Measurements from ENCODE around the gene NQO2.
"Not testable (repeated sequence)": the region's sequence is repeated elsewhere in the genome, so short reads cannot be mapped to it uniquely, and the experiment has no call there.

The NQO2 gene

DNA sequence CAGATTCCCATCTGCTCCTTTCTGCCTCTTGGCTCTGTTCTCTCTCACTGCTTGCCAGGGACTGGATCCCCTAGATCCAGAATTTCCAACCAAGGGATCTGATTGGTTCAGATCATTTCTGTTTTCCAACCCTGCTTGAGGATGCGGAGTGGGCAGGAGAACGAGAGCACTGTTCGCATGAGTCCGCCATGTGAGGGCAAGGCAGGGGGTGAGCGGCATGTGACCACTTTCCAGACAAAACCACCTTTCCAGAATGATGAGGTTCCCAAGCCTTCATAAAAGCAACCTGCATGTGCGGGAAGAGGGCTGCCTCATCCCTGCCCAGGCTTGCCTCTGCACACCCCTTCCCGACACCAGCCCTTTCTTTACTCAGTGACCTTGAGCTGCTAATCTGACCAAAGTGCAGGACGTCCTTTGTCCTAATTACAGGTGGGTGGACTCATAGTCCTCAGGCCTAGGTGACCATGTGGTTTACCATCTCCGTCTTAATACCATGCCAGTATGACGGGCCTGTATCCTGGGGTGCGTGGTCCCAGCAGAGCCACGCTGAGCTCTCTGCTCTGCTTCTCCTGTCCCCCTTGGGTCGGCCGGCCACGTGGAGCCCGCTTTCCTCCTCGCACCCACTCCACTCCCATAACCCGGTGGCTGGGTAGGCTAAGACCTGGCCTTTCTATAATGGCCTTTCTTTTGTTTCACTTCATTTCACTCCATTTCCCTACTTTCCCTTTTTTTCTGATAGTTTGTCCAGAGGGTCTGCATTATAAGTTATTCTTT is 14.4 kb downstream of the NQO2 start:
- DNase-seq (ENCODE audit: low read depth), result no peak

DNA sequence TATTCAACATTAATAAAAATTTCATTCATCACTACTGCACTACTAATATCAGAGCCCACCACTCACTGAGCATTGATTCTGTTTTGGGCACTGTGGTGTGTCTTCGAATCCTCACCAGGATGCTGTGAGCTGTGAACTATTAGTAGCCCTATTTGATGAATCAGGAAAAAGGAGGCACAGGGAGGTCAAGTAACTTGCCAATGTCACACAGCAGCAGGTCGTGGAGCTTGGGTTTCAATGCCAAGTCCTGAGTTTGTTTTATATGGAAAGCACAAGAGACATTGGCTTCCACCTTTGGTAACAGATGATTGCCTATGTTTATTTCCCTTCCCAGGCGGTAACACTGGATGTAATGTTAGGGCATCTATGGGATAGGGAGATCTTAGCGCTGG is 15.0 kb downstream of the NQO2 start:
- DNase-seq (ENCODE audit: low read depth), result no peak

DNA sequence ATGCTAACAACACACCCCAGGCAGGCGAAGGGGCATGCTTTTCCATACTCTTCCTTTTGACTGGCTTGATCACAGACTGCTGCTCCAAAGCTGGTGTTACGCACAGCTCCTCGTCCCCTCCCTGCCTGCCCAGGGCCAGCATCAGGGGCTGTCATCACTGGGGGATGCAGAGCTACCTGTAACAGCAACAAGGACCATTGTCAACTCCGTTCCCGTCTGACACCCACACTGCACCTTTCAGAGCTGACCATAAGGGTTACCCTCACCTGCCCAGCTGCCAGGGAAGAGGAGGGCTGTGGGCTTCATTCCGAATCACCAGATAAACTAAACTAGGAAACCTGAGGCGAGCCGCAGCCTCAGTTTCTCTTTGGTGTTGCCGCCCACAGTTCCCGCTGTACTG is 15.4 kb downstream of the NQO2 start:
- no peak for DNase-seq (ENCODE audit: low read depth)

DNA sequence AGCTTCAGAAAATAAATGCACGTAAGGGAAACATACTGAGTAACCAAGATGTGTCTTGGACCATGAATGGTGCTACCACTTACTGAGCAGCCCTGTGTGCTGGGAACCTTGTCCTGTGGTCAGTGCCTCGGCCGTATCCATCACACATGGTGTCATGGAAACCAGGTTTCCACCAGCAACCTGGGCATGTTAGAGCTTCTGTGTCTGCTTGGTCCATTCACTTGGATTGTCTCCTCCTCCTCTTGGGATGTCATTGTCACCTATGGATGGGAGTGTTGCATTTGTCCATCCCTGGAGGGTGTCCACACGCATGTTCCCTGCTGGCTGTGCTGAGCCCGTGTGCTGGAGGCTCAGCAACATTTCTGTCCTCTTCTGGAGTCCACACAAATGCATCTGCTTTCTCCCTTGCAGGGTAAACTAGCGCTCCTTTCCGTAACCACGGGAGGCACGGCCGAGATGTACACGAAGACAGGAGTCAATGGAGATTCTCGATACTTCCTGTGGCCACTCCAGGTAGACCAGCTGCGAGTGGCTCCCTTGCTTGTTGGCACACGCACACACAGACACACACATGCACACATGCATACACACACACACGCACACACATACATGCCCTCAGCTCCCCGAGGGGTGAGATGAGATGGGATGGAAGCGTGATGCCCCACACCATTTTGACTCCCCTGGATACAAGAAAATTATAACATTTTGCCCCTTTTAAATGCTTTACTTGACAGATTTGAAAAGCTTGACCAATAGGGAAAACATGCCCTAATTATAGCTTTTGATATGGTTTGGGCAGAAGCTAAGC is 17.0 kb downstream of the NQO2 start:
- DNase-seq (ENCODE audit: low read depth), result no peak

DNA sequence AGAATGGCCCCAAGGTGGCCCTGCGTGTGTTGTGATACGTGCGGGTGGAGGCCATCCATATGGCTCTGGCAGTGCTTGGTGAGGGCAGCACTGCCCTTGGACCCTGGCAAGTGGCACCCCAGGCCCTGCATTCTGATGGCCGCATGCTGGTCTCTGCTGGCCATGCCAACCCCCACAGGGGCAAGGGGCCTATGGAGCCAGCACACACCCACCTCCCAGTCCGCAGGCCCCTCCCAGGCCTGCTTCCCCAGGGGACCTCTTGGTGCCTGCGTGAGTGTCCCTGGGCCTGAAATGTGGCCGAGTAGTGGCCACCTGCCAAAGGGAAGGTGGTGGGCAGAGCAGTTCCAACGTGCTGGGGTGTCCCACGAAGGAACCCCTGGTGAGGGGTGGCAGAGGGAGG is 17.6 kb downstream of the NQO2 start:
- no peak for DNase-seq (ENCODE audit: low read depth)

DNA sequence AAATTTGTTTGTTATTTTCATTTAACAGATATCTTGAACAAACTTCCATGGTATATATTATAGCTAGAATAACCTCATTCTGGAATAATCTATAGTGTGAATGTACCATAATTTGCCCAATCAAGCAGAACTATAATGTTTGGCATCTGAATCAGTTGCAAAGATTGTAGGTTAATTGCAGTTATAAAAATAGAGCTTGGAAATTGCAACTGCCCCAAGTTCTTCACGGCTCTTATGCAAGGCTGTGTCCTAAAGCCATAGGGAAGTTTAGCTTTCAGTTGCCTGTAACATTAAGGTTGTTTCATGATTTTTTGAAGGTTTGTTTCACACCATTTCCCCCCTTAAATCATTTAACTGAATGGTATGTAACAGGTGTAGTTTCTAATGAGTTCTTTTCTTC is 19.4 kb downstream of the NQO2 start:
- no peak for DNase-seq (ENCODE audit: low read depth)

DNA sequence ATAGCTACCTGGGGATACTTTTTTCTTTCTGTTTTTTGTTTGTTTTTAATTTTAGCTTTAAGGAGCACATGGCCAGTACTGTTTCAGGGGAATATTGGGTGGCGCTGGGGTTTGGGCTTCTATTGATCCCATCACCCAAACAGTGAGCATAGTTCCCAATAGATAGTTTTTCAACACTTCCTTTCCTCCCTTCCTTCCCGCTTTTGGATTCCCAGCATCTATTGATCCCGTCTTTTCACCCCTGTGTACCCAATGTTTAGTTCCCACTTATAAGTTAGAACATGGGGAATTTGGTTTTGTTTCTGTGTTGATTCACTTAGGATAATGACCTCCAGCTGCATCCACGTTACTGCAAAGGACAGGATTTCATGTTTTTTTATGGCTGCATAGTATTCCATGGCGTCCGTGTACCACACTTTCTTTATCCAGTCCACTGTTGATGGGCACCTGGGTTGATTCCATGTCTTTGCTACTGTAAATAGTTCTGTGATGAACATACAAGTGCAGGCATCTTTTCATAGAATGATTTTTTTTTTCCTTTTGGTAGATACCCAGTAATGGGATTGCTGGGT is 20.1 kb downstream of the NQO2 start:
- DNase-seq (ENCODE audit: low read depth), result no peak

DNA sequence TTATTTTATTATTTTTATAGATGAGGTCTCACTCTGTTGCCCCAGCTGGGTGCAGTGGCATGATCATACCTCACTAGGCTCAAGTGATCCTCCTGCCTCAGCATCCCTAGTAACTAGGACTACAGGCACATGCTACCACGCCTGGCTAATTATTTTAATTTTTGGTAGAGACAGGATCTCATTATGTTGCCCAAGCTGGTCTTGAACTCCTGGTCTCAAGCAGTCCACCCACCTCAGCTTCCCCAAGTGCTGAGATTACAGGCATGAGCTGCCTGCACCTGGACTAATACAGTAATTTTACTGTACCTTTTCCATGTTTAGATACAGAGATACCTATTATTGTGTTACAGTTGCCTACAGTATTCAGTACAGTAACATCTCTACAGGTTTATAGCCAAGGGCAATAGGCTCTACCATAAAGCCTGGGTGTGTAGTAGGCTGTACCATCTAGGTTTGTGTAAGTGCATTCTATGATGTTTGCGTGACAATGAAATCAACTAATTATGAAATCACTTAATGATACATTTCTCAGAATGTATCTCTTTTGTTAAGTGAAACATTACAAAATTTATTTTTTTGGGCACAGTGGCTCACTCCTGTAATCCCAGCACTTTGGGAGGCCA is 21.4 kb downstream of the NQO2 start:
- not testable (repeated sequence) for DNase-seq (ENCODE audit: low read depth)

DNA sequence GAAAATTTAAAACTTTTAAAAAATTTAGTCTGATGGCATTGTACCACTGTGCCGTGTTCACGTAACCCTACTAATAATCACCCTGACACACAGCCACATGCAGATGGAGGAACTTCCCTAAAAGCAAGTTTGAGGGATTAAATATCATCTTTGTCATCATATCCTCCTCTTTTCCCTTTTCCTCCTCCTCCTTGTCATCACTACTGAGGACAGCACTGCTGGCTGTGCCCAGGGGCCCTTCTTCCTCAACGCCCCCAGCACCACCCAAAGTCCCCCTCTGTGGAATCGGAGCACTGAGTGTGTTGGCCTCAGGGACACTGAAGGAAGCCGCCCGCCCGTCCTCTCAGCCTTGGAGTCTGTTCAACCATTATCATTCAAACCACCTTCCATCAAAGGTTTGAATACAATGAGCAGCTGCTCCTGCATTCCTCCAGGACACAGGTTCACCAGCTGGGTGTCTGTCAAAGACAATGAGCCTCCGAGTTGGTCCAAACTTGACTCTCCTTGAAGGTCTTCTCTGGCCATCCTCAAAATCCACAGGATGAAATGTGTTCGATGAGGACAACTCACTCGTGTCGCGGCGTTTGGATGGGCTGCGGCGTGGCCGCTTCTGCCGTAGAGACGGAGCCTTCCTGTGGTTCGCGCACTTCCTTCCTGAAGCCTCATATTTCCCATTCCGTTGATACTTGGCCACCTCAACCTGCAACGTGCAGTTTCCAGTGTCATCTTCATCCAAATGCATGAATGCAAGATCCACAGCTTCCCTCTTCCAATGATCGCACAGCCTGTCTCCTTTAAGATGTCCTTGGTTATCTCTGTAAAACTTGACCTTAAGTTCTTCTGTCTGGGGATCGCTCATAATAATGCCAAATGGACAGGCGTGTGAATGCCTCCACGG is 23.3 kb downstream of the NQO2 start:
- DNase-seq (ENCODE audit: low read depth), result peak; percentile 29

DNA sequence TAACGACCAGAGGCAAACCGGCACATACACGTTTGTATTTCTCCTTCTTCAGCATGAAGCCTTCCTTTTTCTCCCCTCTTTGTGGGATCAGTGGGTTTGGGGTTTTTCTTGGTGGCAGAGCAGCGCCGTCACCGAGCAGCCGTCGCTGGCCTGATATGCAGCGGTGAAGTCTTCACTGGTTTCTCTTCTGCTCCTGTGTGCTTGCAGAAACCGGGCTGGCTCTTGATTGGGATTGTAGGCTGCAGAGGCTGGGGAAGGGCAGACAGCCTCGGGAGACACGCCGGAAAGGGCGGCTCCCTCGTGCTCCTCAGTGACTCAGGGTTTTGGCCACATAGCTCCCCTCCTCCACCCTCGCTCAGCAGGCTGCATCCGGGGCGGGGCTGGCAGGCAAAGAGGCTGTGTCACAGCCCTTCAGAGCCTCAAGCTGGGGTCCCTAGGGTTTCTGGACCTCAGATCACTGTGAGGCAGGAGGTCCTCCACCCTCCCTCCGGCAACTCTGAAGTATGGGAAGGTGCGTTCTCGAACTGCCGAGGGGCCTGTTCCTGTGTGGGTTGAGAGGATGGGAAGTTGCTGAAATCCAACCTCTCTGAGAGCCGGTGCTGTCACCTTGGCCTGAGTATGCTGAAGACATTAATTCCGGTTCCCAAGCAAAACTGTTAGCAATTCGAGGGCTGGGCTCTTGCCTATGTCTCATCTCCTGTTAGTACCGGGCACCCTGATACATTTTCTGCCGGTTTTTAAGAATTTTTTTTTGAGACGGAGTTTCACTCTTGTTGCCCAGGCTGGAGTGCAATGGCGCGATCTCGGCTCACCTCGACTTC is 24.2 kb downstream of the NQO2 start:
- peak; percentile 87 for DNase-seq (ENCODE audit: low read depth)

DNA sequence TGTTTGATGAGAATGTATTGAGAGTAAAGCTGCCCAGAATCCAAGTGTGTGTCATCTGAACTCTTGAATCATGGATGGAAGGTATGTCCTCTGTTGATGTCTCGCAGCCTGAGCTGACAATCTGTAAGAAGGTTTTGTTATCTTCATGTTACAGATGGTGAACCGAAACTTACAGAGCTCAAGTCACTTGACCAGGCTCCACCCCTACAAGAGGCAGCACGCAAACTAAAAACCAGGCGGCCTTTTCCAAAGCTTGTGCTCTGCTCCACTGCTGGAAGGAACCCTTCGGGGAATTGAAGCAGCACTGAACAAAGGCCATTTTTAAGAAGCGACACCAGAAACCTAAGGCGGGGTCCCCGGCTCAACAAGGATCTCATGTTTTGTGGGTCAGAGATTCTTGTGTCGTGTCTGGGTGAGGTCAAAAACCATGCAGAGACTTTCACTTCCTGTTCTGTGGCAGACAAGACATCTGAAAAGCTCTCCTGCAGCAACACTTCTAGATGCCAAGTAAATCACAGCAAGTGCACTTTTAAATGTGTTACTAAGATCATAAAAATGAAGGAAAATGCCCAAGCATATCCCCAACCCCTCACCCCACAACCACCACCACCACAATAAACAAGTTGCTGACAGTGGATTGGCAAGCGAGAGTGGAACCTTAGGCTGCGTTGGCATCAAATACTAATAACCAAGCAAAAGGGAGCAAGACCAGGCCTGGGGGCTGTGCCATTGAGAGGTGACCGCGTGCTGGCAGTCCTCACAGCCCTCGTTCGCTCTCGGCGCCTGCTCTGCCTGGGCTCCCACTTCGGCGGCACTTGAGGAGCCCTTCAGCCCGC is 27.3 kb downstream of the NQO2 start:
- no peak for DNase-seq (ENCODE audit: low read depth)

DNA sequence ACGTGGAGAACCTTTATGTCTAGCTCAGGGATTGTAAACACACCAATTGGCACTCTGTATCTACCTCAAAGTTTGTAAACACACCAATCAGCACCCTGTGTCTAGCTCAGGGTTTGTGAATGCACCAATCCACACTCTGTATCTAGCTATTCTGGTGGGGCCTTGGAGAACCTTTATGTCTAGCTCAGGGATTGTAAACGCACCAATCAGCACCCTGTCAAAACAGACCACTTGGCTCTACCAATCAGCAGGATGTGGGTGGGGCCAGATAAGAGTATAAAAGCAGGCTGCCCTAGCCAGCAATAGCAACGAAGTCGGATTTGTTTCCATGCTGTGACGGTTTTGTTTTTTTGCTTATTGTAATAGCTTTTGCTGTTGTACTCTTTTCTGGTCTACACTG is 28.5 kb downstream of the NQO2 start:
- DNase-seq (ENCODE audit: low read depth), result not testable (repeated sequence)

DNA sequence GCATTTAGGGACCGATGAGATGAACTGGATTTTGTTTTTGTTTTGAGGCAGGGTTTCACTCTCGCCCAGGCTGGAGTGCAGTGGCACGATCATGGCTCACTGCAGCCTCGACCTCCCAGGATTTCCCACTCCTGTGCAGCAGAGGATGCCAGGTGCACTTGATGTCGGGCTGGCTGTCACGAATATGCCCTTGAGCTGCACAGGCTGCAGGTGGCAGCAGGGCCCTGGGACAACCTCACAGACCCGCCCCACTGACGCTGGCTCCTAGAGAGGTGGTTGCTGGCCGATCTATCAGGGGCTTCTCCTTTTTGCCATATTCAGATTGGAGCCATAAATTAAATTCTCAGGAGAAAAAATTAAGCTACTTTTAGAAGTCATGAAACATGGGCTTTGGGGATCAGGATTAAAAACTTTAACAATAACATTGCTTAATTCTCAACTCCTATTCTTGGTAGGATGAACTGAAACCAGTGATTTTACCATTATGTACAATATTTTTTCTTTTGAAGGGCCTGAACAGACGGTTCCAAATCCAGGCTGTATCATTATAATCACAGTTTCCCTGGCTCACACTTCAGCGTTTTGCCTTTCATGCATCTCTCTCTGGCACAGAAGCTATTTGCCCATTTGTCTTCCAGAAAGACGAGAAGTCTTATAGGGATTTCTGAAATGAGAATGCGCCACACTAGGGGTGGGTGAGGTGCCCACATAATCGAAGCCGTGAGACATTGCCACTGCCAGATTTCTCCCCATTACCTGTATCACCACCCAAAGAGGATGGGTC is 32.4 kb downstream of the NQO2 start:
- no peak for DNase-seq (ENCODE audit: low read depth)

DNA sequence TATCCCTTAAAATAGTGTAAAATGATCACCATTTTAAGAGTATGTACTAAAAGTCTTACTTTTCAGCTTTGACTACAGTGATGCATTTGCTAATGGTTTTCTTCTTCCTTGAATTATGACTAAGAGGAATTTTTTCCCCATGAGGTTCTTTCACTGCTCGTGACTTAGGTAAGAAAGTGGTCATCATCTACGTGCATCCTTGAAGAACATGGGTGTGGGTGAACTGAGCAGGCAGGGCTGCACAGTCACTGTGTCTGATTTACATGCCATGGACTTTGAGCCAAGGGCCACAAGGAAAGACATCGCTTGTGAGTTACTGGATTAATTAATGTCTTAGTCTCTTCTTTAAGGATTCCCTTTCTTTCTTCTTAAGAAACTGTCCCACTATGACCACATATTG is 33.3 kb downstream of the NQO2 start:
- DNase-seq (ENCODE audit: low read depth), result no peak

DNA sequence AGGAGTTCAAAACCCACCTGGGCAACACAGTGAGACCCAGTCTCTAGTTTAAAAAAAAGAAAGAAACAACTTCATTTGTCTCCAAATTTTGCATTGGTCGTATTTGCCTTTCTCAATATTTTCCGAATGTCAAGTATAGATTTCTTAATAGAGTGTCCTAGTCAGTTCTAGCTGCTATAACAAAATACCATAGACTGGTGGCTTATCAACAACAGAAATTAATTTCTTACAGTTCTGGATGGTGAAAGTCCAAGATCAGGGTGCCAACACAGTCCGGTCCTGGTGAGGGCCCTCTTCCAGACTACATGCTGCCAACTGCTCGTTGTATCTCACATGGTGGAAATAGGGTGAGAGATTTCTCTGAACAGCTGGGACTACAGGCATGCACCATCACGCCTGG is 34.0 kb downstream of the NQO2 start:
- DNase-seq (ENCODE audit: low read depth), result no peak

DNA sequence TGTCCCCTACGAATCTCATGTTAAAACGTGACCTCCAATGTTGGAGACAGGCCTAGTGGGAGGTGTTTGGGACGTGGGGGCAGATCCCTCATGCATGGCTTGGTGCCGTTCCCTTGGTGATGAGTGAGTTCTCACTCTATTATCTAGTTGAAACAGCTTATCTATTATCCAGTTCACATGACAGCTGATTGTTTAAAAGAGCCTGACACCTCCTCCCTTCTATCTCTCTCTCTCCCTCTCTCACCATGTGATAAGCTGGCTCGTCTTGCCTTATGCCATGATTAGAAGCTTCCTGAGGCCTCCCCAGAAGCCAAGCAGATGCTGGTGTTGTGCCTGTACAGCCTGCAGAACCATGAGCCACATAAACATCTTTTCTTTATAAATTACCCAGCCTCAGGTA is 35.7 kb downstream of the NQO2 start:
- DNase-seq (ENCODE audit: low read depth), result no peak

DNA sequence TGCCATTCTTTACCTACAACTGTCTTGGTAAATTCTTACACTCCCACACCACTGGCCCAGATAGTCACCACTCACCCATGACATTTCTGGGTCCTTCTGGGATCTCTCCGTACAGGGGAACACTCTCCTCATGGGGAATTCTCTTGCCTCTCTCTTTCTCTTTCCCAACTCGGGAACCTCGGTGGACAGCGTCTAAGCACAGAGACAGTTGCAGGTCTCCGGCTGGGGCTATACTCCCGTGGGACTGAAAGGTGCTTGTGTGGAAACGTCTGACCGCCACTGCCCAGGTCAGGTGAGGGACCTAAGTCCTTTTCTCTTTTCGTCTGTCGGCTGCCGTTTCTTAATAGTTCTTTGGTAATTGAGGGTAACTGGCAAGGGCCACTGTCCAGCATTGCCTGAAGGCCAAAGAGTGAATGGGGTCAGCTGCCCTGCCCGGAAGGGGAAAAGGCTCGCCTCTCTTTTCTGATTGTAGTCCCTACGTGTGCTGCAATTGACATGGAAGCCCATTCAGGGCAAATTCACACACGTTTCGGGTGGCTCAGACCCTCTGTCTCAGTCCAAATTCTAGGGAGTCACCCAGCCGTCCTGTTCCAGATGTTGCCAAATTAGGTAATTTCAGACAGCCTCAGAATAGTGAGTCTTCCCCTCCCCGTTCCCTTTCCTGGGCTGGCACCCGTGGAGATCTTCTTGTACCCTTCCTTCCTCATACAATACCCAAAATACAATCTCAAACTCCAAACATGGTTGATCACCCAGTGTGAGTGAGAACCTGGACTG is 37.4 kb downstream of the NQO2 start:
- no peak for DNase-seq (ENCODE audit: low read depth)

DNA sequence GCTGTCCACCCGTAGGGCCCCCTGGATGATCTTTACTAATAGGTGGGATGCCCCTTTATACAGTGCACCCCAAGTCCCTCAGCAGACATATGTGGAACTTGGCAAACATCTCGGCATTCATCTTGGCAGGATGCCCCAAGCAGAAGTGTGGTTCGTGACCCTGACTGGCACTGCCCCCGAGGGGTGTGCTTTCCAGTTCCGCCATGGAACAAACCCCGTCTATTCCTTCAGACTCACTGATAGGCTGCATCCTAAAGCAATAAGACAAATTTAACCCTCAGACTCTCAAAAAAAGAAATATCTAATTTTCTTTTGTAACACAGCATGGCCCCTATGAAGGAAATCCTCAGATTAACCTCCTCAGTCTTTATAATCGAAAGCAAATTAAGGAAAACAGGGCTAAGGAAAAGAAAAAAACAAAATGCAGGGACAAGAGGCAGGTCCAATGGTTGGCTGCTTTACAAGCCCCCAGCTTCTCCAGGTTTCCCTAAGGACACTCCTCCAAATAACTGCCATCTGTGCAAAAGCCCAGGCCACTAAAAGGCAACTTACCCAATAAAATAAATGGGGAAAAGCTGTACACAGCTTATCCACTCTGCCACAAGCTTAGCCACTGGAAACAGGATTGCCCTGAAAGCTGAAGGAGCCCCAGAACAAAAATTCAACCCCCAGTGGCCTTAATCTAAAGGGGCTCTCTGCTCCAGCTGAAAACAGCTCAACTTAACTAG is 38.1 kb downstream of the NQO2 start:
- DNase-seq (ENCODE audit: low read depth), result no peak

All from activated T-cell treated with anti-CD3 and anti-CD28 coated beads for 24 hours (primary cell).